ENCODE measurements around the gene GNA14.

GRCh38 chr9:77569335-77569734 lies 78.8 kb downstream of the GNA14 start:
- TF ChIP-seq, protein P1, sequence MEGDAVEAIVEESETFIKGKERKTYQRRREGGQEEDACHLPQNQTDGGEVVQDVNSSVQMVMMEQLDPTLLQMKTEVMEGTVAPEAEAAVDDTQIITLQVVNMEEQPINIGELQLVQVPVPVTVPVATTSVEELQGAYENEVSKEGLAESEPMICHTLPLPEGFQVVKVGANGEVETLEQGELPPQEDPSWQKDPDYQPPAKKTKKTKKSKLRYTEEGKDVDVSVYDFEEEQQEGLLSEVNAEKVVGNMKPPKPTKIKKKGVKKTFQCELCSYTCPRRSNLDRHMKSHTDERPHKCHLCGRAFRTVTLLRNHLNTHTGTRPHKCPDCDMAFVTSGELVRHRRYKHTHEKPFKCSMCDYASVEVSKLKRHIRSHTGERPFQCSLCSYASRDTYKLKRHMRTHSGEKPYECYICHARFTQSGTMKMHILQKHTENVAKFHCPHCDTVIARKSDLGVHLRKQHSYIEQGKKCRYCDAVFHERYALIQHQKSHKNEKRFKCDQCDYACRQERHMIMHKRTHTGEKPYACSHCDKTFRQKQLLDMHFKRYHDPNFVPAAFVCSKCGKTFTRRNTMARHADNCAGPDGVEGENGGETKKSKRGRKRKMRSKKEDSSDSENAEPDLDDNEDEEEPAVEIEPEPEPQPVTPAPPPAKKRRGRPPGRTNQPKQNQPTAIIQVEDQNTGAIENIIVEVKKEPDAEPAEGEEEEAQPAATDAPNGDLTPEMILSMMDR (IDR thresholded peaks at IDR 0.05), result no peak
- TF ChIP-seq POLR2A (IDR thresholded peaks at IDR 0.05), result no peak

Data from lower leg skin (tissue), 3 donors.